ENCODE data around the gene ERP44.
"Not testable (repeated sequence)": the region's sequence is repeated elsewhere in the genome, so short reads cannot be mapped to it uniquely, and the experiment has no call there.

Gene ERP44
- total RNA-seq: 52.5 to 65.0 reads per million in 2 experiments

DNA sequence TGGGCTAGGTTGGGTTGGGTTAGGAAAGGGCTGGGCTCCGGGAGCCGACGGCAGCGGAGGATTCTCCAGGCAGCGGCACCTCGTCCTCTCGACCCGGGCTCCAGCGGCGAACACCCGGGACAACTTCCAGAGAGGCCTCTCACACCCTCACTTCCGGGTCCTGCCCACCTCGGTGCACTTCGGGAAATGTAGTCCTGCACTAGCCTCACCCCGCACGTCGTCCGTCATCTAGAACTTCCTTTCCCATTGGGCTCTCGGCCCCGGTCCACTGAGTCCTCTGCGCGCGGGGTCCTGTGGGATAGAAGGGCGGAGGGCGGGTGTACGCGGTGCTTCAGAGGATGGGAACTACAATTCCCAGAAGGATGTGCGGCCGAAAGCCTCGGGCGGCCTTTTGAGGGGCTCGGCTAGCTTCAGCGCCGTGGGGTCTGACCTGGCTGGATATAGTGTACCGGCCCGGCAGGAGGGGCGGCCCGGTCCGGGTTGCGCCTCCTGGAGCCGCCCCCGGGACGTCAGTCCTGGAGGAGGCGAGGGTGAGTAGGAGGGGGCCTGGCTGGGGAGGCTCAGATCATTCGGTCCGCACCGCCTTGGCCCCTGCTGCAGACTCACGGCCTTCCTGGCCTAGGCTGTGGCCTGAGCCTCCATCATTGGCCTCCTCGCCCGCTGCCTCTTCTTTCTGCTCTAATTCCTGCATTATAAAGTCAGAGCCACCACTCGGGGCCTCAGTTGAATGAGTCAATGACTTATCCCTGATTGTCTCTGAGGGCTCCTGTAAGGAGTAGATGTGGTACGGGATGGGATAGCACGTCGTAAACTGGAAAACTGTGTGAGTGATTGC is at the start of gene ERP44, which contains the start of gene INVS:
TSS of gene ERP44 (minus strand) at position 114 of the 835 bp plus-strand sequence. CDS start 160 bp downstream, outside the sequence.
TSS of gene INVS (plus strand) at position 357 of the 835 bp plus-strand sequence. CDS start 5,279 bp downstream, outside the sequence.
- DNase-seq (ENCODE audit: low read depth): peak; percentile 97

DNA sequence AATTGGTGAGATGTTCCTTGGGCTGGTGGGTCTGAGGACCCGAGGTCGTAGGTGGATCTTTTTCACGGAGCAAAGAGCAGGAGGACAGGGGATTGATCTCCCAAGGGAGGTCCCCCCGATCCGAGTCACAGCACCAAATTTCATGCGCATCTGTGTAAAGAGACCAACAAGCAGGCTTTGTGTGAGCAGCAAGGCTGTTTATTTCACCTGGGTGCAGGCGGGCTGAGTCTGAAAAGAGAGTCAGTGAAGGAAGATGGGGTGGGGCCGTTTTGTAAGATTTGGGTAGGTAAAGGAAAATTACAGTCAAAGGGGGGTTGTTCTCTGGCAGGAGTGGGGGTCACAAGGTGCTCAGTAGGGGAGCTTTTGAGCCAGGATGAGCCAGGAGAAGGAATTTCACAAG is 47.2 kb upstream of the ERP44 start:
- DNase-seq (ENCODE audit: low read depth): not testable (repeated sequence)

DNA sequence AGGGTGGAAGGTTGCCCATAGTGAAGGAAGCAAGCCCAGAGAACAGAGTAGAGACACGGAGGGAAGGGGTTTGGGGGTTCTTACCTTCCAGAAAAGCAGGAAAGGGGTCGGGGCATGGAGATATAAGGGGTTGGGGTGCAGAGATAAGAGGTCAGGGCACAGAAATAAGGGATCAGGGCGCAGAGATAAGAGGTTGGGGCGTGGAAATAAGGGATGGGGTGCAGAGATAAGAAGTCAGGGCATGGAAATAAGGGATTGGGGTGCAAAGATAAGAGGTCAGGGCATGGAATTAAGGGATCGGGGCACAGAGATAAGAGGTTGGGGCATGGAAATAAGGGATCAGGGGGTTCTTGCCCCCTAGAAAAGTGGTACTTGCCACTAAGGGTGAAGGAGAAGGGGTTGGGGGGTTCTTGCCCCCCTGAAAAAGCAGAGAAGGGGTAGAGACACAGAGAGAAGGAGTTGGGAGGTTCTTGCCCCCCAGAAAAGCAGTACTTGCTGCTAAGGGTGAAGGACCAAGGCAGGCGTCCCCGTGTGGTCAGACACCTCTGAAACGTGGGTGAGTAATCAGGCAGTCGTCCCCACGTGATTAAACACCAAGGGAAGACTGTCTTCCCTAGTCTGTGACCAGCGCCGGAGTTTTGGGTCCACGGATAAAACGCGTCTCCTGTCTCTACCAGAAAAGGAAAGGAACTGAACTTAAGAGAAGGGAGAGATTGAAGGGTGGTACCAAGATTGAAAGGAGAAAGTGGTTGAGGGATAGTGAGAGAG is 46.6 kb upstream of the ERP44 start:
- DNase-seq (ENCODE audit: low read depth): not testable (repeated sequence)

DNA sequence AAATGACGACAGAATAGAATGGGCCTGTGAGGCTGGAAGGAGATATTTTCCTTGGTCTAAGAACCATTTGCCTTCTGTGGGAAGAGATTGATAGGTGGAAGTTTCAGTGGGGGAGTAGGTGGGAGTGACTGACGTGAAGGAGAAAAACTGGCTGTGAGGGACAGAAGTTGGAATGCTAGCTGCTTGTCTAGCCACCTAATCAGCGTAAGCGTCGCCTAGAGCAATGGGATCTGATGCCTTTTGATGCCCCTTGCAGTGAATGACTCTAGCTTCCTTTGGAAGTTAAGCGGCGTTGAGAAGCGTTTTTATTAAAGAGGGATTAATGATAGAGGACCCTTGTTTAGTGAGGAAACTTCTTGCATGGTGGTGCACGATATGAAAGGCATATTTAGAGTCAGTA is 43.1 kb upstream of the ERP44 start:
- DNase-seq (ENCODE audit: low read depth): not testable (repeated sequence)

DNA sequence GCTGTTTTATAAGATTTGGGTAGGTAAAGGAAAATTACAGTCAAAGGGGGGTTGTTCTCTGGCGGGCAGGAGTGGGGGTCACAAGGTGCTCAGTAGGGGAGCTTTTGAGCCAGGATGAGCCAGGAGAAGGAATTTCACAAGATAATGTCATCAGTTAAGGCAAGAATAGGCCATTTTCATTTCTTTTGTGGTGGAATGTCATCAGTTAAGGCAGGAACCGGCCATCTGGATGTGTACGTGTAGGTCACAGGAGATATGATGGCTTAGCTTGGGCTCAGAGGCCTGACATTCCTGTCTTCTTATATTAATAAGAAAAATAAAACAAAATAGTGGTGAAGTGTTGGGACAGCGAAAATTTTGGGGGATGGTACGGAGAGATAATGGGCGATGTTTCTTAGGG is 41.5 kb upstream of the ERP44 start:
- DNase-seq (ENCODE audit: low read depth): not testable (repeated sequence)

DNA sequence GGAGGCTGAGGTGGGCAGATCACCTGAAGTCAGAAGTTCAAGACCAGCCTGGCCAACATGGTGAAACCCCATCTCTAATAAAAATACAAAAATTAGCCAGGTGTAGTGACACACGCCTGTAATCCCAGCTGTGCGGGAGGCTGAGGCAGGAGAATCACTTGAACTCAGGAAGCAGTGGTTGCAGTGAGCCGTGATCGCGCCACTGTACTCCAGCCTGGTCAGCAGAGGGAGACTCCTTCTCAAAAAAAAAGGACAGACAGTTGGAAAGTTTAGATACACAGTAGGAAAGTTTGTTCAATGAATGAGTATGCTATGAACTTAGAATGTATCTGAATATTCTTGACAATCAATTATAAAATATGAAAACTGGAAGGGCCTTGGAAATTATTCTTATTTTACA is 38.0 kb upstream of the ERP44 start:
- DNase-seq (ENCODE audit: low read depth): not testable (repeated sequence)

DNA sequence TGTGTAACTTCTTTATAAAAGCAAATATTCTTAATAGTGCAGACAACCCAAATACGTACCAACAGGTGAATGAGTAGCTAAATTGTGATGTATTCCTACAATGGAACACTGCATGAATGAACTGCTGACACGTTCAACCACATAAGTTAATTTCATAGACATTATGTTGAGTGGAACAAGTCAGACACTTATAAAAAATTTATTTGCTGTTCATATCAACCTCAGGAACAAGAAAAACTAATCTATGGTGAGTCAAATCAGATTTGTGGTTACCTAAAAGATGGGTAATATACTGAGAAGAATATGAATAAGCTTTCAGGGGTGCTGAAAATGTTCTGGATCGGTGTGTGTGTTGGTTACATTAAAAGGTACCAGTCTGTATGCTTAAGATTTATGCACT is 35.9 kb upstream of the ERP44 start:
- DNase-seq (ENCODE audit: low read depth): no peak

DNA sequence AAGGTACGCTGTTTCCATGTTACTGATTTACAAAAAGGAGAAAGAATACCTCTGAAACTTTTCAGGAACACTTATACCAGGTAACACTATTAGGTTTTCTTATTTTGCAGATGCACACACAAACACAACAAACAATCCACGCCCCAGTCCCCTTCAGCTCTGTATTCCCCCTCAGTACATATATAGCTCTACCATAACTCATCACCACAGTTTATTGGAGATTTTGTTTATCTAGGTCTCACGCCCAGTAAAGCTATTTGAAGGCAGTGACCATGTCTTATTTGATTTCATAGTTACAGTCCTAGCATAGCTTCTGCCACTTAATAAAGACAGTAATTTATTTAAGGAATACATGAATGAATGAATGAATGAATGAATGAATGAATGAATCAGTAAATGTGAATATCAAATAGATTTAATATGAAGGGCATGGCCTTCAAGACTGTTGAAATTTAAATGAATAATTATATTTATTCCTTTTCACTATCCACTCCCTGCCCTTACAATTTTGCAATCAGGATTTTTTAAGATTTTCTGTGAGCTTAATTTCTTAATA is 33.2 kb upstream of the ERP44 start:
- no peak for DNase-seq (ENCODE audit: low read depth)

DNA sequence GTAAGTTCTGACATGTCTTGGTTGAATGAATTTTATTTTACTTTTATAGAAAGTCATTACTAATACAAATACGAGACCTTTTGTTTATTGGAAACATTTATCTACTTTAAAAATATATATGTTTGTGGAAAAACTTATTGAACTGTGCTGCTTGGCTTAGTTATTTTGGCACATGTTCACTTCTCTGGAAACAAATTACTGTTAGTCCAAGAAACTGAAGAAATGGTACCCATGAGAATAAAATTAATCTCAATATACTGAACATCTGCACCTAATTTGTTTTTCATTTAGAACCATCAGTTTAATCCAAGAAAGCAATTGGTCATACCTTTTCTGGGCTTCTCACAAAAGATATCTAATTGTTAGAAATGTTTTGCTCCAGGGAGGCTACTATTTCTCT is 32.4 kb upstream of the ERP44 start:
- no peak for DNase-seq (ENCODE audit: low read depth)

DNA sequence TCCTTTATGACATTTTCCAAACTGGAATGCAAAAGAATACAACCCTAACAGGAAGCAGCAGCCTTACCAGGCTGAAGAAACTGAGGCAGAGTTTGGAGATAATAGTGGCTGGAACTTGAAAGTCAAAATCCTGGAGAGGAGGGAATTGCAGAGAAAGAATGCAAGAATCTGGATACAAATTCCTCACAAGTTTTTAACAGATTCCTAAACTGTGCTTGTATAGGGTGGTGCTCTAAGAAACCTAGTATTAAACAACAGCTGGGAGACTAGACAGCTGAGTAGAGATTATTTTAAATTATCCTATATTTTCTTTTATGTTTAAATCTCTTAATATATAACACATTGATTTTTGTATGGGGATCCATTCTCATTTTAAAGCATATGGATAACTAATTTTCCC is 31.0 kb upstream of the ERP44 start:
- no peak for DNase-seq (ENCODE audit: low read depth)

DNA sequence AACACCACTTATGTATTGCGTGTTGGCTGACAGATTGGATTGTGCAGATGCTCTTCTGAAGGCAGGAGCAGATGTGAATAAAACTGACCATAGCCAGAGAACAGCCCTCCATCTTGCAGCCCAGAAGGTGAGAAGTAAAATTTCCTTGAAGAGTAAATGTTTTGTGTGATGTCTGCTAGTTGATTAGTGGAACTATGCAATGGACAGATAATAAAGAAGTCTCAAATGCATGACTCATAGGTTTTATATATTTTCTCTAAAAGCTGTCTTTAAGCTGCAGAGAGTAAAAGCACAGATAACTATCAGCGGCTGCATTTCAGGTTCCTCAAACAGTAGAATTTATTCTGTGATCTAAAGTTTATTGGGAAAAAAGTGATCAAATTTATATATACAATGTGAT is 27.6 kb upstream of the ERP44 start:
- DNase-seq (ENCODE audit: low read depth): no peak

DNA sequence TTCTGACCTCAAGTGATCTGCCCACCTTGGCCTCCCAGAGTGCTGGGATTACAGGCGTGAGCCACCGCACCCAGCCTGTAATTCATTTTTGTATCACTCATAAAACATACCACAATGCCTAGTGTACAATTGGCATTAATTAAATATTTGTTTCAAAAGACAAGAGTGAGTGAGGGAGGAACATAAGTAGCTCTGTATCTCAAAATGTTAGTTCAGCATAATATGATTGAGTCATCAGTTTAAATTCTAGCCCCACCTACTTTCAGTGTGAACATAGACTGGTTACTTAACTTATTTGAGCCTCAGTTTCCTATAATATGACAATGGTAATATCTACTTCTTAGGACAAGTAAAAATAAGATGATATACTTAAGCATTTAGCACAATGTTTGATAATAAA is 27.1 kb upstream of the ERP44 start:
- no peak for DNase-seq (ENCODE audit: low read depth)

DNA sequence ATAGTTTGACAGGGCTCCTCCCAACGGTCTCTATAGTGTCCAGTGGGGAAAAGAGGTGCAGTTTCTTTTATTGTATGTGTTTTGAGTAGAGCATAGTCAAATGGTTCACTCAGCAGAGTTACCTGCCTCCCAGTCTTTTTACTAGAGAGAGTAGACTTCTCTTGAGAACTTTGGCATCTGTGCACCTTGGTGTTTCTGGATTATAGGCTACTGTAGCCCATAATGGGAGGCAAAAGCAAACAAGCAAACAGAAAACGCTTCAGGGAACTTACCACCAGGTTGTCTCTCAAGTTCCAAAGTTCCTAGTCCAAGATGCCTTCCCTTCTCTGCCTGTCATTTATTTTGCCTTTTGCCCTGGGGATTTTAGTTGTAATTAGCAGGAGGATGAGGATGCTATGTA is 26.4 kb upstream of the ERP44 start:
- DNase-seq (ENCODE audit: low read depth): no peak

DNA sequence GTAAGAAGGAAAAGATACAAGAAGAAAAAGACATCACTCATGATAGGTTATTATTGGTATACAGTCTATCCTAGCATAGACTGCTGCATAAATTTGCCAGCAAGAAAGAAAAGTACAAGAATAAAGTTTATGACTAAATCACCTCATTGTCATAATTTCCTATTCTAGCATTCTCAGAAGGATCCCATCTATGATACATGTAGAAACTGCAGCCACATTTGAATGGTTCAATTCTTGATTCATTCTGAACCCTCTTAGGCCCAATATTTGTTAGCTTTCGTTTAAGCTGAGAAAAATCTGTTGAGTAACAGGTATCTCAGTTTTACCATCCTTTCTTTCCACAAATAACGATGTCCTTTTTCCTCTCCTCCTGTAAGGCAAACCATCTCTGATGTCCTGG is 21.5 kb upstream of the ERP44 start:
- DNase-seq (ENCODE audit: low read depth): no peak

DNA sequence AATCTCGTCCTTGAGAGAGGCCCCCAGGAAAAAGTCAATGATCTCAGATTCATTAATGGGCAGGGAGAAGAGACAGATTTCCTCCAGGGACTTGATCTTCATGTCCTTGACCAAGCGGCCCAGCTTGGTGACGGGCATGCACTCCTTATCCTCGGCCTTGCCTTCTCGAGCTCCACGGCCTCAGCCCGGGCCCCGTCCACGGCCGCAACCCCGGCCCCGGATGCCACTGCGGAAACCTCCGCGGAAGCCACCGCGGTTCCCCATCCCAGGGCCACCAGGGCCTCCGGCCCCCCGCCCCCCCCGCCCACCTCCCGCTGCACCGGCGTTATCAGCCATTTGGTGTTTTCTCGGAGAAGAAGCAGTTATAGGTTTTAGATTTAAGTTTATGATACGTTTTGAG is 18.5 kb upstream of the ERP44 start:
- DNase-seq (ENCODE audit: low read depth): no peak

DNA sequence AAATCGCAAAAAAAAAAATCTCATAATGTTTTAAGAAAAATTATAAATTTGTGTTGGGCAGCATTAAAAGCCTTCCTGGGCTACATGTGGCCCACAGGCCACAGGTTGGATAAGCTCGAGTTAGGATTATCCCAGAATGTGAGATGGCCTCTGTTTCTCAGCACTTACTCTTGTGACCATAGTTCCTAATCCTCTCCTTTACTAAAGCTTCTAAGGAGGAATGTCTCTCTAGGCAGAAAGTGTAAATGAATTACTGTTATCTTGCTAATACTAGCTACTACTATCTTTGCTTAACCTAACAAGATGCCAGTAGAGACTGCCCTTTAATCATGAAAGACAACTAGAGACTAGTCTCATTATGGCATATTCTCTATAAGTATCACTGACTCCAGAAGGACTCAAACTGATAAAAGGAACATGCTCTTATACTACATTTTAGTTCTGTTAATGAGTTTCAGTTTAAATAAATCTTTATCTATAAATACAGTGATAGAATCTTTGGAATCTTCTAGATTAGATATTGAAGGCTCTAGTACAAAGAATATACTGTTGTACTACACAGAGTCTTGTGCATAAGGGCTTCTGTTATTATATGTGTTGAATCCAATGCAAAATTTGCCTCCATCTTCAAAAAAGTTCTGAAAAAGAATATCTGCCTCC is 14.0 kb upstream of the ERP44 start:
- DNase-seq (ENCODE audit: low read depth): no peak

DNA sequence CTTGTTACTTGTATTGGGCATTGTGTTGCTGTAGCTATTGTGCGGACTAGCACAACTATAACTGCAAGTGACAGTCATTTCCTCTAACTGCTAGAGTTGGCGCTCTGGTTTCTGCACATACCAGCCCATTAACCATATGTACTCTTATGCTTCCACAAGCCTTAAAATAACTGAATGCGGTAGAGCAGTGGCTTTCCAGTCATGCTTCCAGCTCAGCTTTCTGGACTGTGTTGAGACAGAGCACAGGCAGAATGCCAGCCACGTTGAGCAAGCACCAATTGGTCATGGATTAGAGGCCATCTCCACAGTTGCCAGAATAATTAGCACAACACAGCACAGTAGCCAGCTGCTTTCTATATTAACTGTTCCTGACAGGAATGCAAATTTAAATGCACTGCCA is 12.4 kb upstream of the ERP44 start:
- no peak for DNase-seq (ENCODE audit: low read depth)

DNA sequence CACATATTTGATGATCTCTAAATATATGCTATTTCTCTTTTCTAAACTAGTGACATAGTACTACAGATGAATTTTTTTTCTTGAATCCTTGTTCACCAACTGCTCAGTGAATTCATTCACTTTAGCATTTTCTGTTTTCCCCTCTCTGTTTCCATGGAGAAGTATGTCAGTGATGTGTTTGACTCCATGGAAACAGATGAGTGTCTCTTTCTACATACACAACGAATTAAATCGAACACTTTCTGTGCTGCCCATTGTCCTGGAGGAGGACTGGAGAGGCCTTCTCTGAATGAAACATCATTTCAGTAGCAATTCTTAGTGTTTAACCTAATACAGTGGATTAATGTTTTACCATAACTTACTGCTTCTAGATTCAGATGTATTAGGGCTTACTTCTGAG is 9.8 kb upstream of the ERP44 start:
- no peak for DNase-seq (ENCODE audit: low read depth)

DNA sequence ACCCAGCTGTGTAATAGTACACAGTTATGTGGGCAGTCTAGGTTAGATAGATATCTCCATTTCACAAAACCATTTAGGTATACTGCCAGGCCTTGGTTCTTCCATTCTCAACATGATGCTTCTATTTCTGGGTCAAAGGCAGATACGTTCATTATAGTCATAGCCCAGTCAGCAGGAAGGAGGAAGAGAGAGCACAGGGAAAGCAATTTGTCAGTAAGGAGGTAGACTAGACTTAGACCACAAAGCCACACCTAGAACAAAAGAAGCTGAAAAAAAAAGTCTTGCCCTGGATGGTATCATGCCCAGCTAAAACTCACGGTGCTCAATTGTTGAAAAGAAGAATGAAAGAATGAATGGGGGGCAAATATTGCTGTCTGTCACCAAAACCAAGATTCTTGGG is 7.8 kb upstream of the ERP44 start:
- DNase-seq (ENCODE audit: low read depth): no peak

DNA sequence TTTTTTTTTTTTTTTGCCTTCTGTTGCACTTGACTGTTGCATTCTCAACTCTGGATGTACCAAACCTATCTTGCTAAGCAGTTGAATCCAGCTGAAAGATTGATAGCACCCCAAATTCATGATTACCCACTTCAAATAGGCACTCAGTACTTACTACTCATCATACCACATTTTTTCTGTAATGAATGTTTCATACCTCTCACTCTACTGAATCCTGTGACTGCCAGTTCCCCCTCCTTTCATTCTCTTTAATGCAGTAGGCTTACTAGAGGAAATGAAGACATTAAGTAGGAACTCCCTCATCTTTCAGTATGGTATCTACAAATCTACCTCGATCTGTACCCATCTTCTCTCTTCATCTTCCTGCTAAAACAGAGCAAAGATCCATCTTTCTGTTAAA is 7.1 kb upstream of the ERP44 start:
- DNase-seq (ENCODE audit: low read depth): no peak

DNA sequence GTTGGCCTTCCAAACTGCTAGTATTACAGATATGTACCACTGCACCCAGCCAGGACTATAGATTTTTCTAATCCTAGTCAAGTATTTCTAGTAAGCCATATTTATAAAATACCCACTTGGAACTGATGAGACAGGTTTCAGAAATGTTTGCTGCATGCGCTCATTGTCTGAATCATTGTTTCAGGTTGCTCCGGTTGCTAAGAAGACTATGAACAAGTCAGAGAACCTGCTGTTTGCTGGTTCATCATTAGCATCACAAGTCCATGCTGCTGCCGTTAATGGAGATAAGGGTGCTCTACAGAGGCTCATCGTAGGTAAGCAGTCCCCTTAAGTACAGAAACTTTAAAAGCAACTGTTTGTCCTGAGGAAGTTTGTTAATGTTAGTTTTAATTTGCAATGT is 5.5 kb upstream of the ERP44 start:
- DNase-seq (ENCODE audit: low read depth): no peak

DNA sequence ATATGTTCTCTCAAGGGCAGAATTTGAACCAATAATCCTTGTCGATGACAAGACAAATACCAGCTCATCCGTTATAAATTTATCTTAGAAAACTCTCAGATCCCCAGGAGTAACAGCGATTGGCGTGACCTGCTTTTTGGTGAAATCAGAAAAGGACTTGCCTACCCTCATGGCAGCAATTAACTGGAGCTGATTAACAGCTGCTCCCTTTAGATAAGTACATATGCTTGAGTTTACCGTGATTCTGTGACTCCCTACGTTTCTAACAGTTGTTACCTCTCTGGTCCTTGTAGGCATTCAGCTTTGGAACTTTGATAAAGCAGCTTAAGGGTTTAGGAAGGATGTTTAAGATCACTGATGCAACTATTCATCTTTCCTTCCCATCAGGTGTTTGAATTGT is 2.8 kb upstream of the ERP44 start:
- DNase-seq (ENCODE audit: low read depth): no peak

All from T follicular helper cell (primary cell).